Measurements from ENCODE around the gene LTBP2.

LTBP2 gene

DNA sequence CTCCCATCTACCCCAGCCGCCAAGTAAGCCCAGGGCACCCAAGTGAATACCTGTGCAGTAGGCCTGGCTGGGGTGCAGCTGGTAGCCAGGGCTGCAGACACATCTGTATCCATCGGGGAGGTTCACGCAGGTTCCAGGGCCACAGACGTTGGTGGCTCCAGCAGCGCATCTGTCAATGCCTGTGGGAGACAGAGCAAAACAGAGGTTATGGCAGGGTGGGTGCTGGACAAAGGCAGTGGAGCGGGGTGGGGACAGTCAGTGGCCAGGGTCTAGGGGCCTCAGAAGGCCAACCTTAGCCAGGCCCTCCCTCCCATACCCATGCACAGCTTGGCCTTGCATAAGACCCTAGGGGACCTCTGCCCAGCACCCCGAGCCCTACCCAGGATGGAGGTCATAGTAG is 89.3 kb downstream of the LTBP2 start:
- Histone ChIP-seq H3K4me3 (ENCODE audit: low read length) (no peak overlapping the region), H3K4me1 (ENCODE audit: control insufficient read depth, insufficient read depth, low read length) (no peaks in the 10 kb centered on the region), H3K9me3 (ENCODE audit: control insufficient read depth, low read length) (no peaks in the 10 kb centered on the region), H3K27me3 (ENCODE audit: control insufficient read depth, insufficient read depth, low read length) (peaks cover 3% of the 10 kb centered on the region), H3K36me3 (ENCODE audit: control insufficient read depth, insufficient read depth, low read length) (no peaks in the 10 kb centered on the region), H3K9ac (ENCODE audit: low read length) (no peak overlapping the region)

DNA sequence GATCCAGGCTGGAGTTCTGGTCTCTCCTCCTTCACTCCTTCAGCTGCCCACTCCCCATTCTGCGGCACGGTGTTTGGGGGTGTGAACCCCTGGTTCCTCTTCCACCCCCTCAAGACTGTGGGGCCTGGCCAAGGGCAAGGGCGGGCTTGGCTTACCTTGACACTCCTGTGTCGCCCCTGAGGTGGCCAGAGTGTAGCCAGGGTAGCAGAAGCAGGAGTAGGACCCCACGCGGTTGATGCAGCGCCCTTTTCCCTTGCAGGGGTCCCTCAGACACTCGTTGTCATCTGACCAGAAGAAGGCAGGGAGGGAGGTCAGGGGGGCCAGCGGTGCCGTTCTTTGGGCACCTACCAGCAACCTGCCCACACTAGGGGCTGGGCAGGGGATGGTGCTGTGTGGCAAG is 90.3 kb downstream of the LTBP2 start:
- no peak overlapping the region for H3K4me3 ChIP-seq (ENCODE audit: low read length)
- no peak overlapping the region for H3K9ac ChIP-seq (ENCODE audit: low read length)
- H3K9me3 ChIP-seq (ENCODE audit: control insufficient read depth, low read length): no peaks in the 10 kb centered on the region
- H3K4me1 ChIP-seq (ENCODE audit: control insufficient read depth, insufficient read depth, low read length): no peaks in the 10 kb centered on the region
- no peaks in the 10 kb centered on the region for H3K36me3 ChIP-seq (ENCODE audit: control insufficient read depth, insufficient read depth, low read length)
- H3K27me3 ChIP-seq (ENCODE audit: control insufficient read depth, insufficient read depth, low read length): peaks cover 3% of the 10 kb centered on the region

- H3K36me3 ChIP-seq (ENCODE audit: control insufficient read depth, insufficient read depth, low read length): no peaks in the 10 kb centered on the region
- H3K4me1 ChIP-seq (ENCODE audit: control insufficient read depth, insufficient read depth, low read length): no peaks in the 10 kb centered on the region
- no peak overlapping the region for H3K4me3 ChIP-seq (ENCODE audit: low read length)
- no peaks in the 10 kb centered on the region for H3K9me3 ChIP-seq (ENCODE audit: control insufficient read depth, low read length)
- H3K27me3 ChIP-seq (ENCODE audit: control insufficient read depth, insufficient read depth, low read length): no peaks in the 10 kb centered on the region
- no peak overlapping the region for H3K9ac ChIP-seq (ENCODE audit: low read length)
These were observed 92.5 kb downstream of the LTBP2 start for GRCh38 chr14:74519316-74520074.

DNA sequence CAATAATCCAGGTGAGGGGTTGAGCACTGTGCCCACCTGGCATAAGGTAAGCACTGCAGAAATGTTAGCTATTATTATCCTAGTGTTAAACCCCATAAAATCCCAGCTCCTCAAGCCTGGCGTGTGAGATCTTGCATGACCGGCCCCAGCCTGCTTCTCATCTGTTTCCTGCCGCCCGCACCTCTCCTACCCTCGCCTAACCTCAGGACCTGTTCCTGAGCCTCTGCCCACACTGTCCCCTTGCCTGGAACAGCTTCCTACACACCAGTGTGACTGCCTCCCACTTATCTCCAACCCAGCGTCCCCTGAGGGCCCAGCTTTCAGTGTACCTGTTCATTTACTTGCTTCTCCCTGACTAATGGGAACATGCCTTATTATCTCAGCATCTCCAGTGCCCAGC is 93.8 kb downstream of the LTBP2 start:
- Histone ChIP-seq H3K27me3 (ENCODE audit: control insufficient read depth, insufficient read depth, low read length) (no peaks in the 10 kb centered on the region), H3K4me1 (ENCODE audit: control insufficient read depth, insufficient read depth, low read length) (no peaks in the 10 kb centered on the region), H3K36me3 (ENCODE audit: control insufficient read depth, insufficient read depth, low read length) (no peaks in the 10 kb centered on the region), H3K9me3 (ENCODE audit: control insufficient read depth, low read length) (no peaks in the 10 kb centered on the region), H3K9ac (ENCODE audit: low read length) (no peak overlapping the region), H3K4me3 (ENCODE audit: low read length) (no peak overlapping the region)

DNA sequence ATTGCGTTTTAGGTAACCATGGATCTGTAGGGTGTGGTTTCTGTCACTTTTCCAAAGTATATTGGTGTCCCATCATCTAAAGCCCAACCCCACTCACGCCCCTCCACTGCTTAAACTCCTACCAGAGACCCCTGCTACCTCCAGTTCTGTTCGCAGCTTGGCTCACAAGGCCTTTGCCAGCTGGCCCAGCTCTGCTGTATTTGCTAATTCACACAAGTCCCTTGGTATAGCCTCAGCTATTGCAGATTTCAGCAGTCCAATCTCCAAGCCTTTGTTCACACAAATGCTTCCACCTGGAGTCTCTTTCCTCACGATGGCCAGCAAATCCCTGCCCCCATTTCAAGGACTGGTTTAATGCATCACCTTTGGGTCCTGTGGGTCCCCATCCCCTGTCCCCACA is 94.3 kb downstream of the LTBP2 start:
- Histone ChIP-seq H3K27me3 (ENCODE audit: control insufficient read depth, insufficient read depth, low read length) (no peaks in the 10 kb centered on the region), H3K9ac (ENCODE audit: low read length) (no peak overlapping the region), H3K36me3 (ENCODE audit: control insufficient read depth, insufficient read depth, low read length) (no peaks in the 10 kb centered on the region), H3K4me3 (ENCODE audit: low read length) (no peak overlapping the region), H3K9me3 (ENCODE audit: control insufficient read depth, low read length) (no peaks in the 10 kb centered on the region), H3K4me1 (ENCODE audit: control insufficient read depth, insufficient read depth, low read length) (no peaks in the 10 kb centered on the region)

DNA sequence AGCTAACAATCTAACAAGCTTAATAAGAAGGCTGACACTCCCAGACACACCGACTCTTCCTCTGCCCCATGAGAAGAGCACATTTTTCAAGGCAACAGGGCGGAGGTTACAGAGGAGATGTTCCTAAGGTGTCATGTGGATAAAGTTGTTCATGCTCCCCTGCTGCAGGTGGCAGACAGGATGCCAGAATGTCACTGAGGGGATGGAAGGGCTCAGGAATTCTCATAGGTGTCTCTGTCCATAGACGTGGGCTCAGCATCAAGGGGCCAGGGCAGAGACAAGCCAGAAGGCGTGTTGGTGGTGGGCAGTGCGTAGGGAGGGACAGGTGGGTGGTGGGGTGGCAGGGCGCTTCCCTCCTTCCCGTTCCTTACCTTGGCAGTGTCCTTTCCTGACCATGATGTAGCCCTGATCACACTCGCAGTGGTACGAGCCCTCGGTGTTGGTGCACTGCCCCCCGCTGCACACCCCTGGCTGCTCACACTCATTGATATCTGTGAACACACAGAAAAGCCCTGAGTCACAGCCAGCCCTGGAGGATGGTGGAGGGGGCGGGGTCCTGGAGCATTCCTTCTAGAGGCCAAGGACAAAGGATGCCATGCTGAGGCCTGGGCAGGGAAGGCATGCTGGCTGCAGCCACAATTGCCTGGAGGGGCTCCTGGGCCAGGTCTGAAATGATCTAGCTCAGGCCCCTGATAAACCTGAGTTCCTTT is 95.4 kb downstream of the LTBP2 start:
- Histone ChIP-seq H3K27me3 (ENCODE audit: control insufficient read depth, insufficient read depth, low read length) (no peaks in the 10 kb centered on the region), H3K4me1 (ENCODE audit: control insufficient read depth, insufficient read depth, low read length) (no peaks in the 10 kb centered on the region), H3K9me3 (ENCODE audit: control insufficient read depth, low read length) (no peaks in the 10 kb centered on the region), H3K4me3 (ENCODE audit: low read length) (no peak overlapping the region), H3K36me3 (ENCODE audit: control insufficient read depth, insufficient read depth, low read length) (no peaks in the 10 kb centered on the region), H3K9ac (ENCODE audit: low read length) (no peak overlapping the region)

DNA sequence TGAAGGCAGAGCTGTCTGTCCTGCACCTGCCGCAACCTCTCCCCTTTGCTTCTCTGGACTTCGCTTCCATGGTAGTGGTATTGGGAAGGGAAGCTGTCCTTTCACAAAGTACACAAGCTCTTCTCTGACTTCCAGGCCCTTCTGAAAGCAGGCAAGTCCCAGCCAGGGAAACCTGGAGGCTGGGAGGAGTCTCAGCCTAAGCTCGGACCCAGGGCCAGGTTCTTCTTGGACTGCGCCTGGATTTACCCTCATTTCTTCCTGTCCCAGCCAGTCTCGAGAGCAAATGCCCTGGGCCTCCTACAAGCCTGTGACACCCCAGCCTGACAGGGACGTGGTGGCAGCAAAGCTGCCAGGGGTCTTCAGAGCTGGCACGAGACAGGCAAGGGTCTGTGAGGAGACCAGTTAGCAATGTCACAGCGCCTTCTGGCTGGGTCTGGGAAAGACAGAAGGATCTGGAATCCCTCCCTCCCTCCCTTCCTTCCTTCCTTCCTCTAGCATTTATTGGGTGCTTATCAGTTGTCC is 96.1 kb downstream of the LTBP2 start:
- Histone ChIP-seq H3K9ac (ENCODE audit: low read length) (no peak overlapping the region), H3K27me3 (ENCODE audit: control insufficient read depth, insufficient read depth, low read length) (peaks cover 6% of the 10 kb centered on the region), H3K9me3 (ENCODE audit: control insufficient read depth, low read length) (no peaks in the 10 kb centered on the region), H3K4me1 (ENCODE audit: control insufficient read depth, insufficient read depth, low read length) (no peaks in the 10 kb centered on the region), H3K4me3 (ENCODE audit: low read length) (no peak overlapping the region), H3K36me3 (ENCODE audit: control insufficient read depth, insufficient read depth, low read length) (no peaks in the 10 kb centered on the region)

DNA sequence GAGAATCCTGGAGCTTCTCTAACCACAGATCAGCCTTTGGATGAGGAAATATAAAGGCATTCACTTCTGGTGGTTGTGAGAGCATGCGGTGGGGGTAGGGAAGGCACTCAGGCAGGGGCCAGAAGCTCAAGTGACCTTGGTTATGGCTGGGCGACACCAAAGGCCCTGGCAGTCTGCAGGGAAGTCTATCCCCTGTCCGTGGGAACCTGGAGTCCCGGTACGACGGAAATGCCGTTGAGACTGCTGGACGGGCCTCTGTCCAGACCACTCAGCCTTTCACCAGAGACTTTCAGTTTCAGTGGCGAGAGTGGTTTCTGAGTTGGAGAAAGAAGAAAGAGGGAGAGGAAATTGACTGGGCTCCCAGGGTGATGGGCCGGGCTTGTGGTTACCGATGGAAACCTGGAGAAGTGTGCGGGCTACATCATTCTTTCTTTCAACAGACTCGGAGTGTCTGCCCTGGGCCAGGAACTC is 97.5 kb downstream of the LTBP2 start:
- Histone ChIP-seq H3K36me3 (ENCODE audit: control insufficient read depth, insufficient read depth, low read length) (no peaks in the 10 kb centered on the region), H3K9ac (ENCODE audit: low read length) (no peak overlapping the region), H3K4me3 (ENCODE audit: low read length) (no peak overlapping the region)

DNA sequence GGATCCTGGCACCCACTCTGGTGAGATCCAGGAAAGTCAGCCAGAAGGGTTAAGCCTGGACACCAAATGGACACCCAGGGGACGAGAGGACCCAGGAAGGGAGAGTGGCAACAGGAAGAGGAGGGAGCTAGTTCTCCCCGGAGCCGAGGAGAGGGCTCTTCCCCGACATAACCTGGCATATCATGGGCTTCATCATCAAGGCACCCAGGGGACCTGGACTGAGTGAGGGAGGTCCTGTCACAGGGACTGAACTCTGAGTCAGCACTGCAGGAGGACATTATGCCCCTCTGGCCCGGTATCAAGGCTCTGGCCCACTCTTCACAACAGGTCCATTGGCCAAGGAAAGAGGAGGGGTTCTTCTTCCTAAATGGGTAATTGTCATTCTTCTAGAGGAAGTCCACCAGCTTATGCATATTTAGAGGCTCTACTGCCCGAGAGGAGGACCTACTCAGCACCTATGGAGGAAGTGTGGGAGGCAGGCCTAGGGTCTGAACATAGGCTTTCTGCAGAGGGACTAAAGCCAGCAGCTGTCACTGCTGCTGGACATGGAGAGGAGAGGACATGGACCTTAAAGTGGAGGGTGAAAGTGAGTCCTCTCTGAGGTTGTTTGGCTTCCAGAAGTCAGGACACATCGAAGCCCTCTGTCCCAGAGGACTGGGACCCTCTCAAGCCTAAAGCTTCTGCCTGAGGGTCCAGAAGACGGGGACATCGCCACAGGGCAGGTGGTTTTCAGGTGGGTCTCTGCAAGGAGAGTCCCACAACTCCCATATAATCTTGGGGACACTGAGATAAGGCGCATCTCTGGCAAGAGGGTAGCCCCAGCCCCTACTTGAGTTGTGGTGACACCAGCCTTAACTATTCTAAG is 99.8 kb downstream of the LTBP2 start:
- H3K4me3 ChIP-seq (ENCODE audit: low read length): no peak overlapping the region
- H3K4me1 ChIP-seq (ENCODE audit: control insufficient read depth, insufficient read depth, low read length): no peaks in the 10 kb centered on the region
- no peak overlapping the region for H3K9ac ChIP-seq (ENCODE audit: low read length)
- H3K9me3 ChIP-seq (ENCODE audit: control insufficient read depth, low read length): no peaks in the 10 kb centered on the region
- peaks cover 10% of the 10 kb centered on the region for H3K27me3 ChIP-seq (ENCODE audit: control insufficient read depth, insufficient read depth, low read length)
- H3K36me3 ChIP-seq (ENCODE audit: control insufficient read depth, insufficient read depth, low read length): no peaks in the 10 kb centered on the region

More for the DNA sequence above, 97.5 kb downstream of the LTBP2 start:
- H3K9me3 ChIP-seq (ENCODE audit: control insufficient read depth, low read length): no peaks in the 10 kb centered on the region
- peaks cover 6% of the 10 kb centered on the region for H3K27me3 ChIP-seq (ENCODE audit: control insufficient read depth, insufficient read depth, low read length)
- H3K4me1 ChIP-seq (ENCODE audit: control insufficient read depth, insufficient read depth, low read length): no peaks in the 10 kb centered on the region

DNA sequence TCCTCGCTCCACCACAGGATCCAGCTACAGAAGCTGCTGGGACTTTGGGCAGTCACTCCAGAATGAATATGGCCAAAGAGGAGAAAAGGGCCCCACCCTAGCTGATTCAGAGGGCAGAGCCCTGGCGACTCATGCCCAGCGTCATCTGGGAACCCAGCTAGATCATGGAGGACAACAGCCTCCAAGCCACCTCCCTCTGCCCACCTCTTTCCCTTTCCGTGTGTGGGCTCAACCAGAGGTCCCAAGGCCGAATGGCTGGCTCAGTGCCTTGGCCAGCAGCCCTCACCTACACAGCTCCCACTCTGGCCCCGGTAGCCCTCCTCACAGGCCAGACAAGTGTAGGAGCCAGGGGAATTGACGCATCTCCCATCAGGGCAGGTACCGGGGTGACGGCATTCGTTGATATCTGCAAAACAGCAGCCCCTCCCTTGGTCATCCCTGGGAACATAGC is 101.1 kb downstream of the LTBP2 start:
- Histone ChIP-seq H3K9me3 (ENCODE audit: control insufficient read depth, low read length) (no peaks in the 10 kb centered on the region), H3K9ac (ENCODE audit: low read length) (no peak overlapping the region), H3K4me3 (ENCODE audit: low read length) (no peak overlapping the region), H3K27me3 (ENCODE audit: control insufficient read depth, insufficient read depth, low read length) (peaks cover 10% of the 10 kb centered on the region), H3K36me3 (ENCODE audit: control insufficient read depth, insufficient read depth, low read length) (no peaks in the 10 kb centered on the region), H3K4me1 (ENCODE audit: control insufficient read depth, insufficient read depth, low read length) (no peaks in the 10 kb centered on the region)

GRCh38 chr14:74510223-74510931 is 101.7 kb downstream of the LTBP2 start:
- Histone ChIP-seq H3K4me1 (ENCODE audit: control insufficient read depth, insufficient read depth, low read length) (no peaks in the 10 kb centered on the region), H3K9me3 (ENCODE audit: control insufficient read depth, low read length) (no peaks in the 10 kb centered on the region), H3K36me3 (ENCODE audit: control insufficient read depth, insufficient read depth, low read length) (no peaks in the 10 kb centered on the region), H3K27me3 (ENCODE audit: control insufficient read depth, insufficient read depth, low read length) (peaks cover 10% of the 10 kb centered on the region), H3K4me3 (ENCODE audit: low read length) (no peak overlapping the region), H3K9ac (ENCODE audit: low read length) (no peak overlapping the region)
